ENCODE results near the gene MYBPH. TPM values are rescaled to one million over a fixed set of nuclear protein-coding genes. Genes with fewer than 3 reads are reported as not detected.

The MYBPH gene
- total RNA-seq, 4 donors from 2014 or later = not detected

- H3K4me1 ChIP-seq = peaks cover 5 to 22% (median 12%) of the 10 kb centered on the region in 4 donors
- intact Hi-C loops (cut with DNase I) = no loop called here
- peaks cover 0 to 2% (median 0%) of the 10 kb centered on the region in 4 donors for H3K27me3 ChIP-seq
- H3K36me3 ChIP-seq = no peaks in the 10 kb centered on the region
- no peak overlapping the region for H3K27ac ChIP-seq (replicated peaks in 1 of 4)
- DNase-seq (ENCODE audit: extremely low spot score) = no peak
- TF ChIP-seq EP300 (IDR thresholded peaks at IDR 0.05) (no peak), CTCF (IDR thresholded peaks at IDR 0.05) (no peak), POLR2A (IDR thresholded peaks at IDR 0.05; ENCODE audit: low read depth) (no peak), POLR2AphosphoS5 (IDR thresholded peaks at IDR 0.05) (no peak)
- no peaks in the 10 kb centered on the region for H3K9me3 ChIP-seq
- WGBS = 88% methylated on average over 3 of the region's 3 CpGs
- H3K4me3 ChIP-seq = no peak overlapping the region
Measured at GRCh38 chr1:203196371-203196770, 20.7 kb upstream of the MYBPH start.

- intact Hi-C loops (cut with DNase I) = no loop called here
- H3K4me1 ChIP-seq = peaks cover 0 to 18% (median 10%) of the 10 kb centered on the region in 4 donors
- no peak for DNase-seq (ENCODE audit: extremely low spot score)
- no peaks in the 10 kb centered on the region for H3K27me3 ChIP-seq
- no peak for TF ChIP-seq POLR2AphosphoS5 (IDR thresholded peaks at IDR 0.05)
- no peak for TF ChIP-seq CTCF (IDR thresholded peaks at IDR 0.05)
- no peak for TF ChIP-seq POLR2A (IDR thresholded peaks at IDR 0.05; ENCODE audit: low read depth)
- TF ChIP-seq EP300 (IDR thresholded peaks at IDR 0.05) = no peak
- H3K9me3 ChIP-seq = no peaks in the 10 kb centered on the region
- no peak overlapping the region for H3K4me3 ChIP-seq
- no peak overlapping the region for H3K27ac ChIP-seq (replicated peaks in 1 of 4)
- WGBS = 98% methylated on average over 2 of the region's 2 CpGs
- H3K36me3 ChIP-seq = no peaks in the 10 kb centered on the region
Measured at GRCh38 chr1:203190949-203191348, 15.3 kb upstream of the MYBPH start.

DNA sequence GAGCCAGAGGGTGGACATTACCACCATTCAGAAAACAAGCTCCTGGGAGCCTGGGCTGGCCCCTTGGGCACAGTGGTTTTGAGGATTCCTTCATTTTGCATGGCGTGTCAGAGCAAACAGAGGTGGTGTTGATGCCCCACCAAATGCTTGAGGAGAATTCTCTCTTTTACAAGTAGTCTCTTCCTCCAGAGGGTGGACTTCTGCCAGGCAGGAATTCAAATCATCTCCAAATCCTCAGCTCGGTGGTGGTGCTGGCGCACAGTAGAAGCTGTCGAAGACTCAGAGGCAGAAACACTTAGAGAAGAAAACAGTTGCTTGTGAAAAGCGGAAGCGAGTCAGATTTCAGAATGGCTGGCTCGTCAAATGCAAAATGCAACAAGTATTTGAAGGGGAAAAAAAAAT, 14.3 kb upstream of the MYBPH start:
- TF ChIP-seq CTCF (IDR thresholded peaks at IDR 0.05) (no peak), POLR2A (IDR thresholded peaks at IDR 0.05; ENCODE audit: low read depth) (no peak), EP300 (IDR thresholded peaks at IDR 0.05) (no peak), POLR2AphosphoS5 (IDR thresholded peaks at IDR 0.05) (no peak)
- Histone ChIP-seq H3K4me3 (no peak overlapping the region), H3K9me3 (no peaks in the 10 kb centered on the region), H3K36me3 (no peaks in the 10 kb centered on the region), H3K4me1 (peaks cover 0 to 18% (median 10%) of the 10 kb centered on the region in 4 donors), H3K27ac (replicated peaks in 1 of 4) (no peak overlapping the region), H3K27me3 (no peaks in the 10 kb centered on the region)
- WGBS = 66% methylated on average over 7 of the region's 7 CpGs
- intact Hi-C loops (cut with DNase I) = no loop called here
- DNase-seq (ENCODE audit: extremely low spot score) = no peak

DNA sequence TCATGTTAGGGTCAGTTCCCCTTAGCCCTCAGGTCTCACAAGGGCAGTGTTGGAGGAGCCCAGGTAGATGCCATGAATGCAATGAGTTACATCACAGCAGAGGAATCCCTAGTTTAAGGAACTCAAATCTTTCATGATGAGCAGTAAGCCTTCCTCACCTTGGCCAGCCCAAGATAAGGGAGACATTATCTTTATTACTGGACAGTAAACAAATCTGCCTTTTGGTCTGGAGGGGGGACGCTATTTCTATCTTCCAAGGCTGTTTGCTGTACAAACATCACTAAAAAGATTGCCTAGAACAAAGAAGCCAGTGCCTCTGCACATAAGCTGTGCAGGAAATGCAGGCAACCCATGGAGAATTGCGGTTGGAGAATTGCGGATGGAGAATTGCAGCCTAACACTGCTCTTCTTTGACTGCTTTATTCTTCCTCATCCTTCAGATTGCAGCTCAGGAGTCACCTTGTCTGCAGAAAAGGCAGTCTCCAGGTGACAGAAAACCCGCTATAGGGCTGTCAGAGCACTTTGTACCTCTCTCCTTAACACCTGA, 13.1 kb upstream of the MYBPH start:
- Histone ChIP-seq H3K27me3 (no peaks in the 10 kb centered on the region), H3K27ac (replicated peaks in 1 of 4) (no peak overlapping the region), H3K36me3 (no peaks in the 10 kb centered on the region), H3K4me1 (peaks cover 0 to 18% (median 10%) of the 10 kb centered on the region in 4 donors), H3K4me3 (no peak overlapping the region), H3K9me3 (no peaks in the 10 kb centered on the region)
- TF ChIP-seq CTCF (IDR thresholded peaks at IDR 0.05) = no peak
- no peak for TF ChIP-seq POLR2AphosphoS5 (IDR thresholded peaks at IDR 0.05)
- intact Hi-C loops (cut with DNase I) = no loop called here
- 85% methylated on average over 4 of the region's 4 CpGs for WGBS
- DNase-seq (ENCODE audit: extremely low spot score) = no peak

GRCh38 chr1:203187689-203188264, 12.2 kb upstream of the MYBPH start:
- Histone ChIP-seq H3K27ac (replicated peaks in 1 of 4) (no peak overlapping the region), H3K36me3 (no peaks in the 10 kb centered on the region), H3K4me3 (no peak overlapping the region), H3K27me3 (no peaks in the 10 kb centered on the region), H3K9me3 (no peaks in the 10 kb centered on the region), H3K4me1 (peaks cover 0 to 18% (median 10%) of the 10 kb centered on the region in 4 donors)
- 92% methylated on average over 3 of the region's 3 CpGs for WGBS
- intact Hi-C loops (cut with DNase I) = no loop called here
- DNase-seq (ENCODE audit: extremely low spot score) = no peak
- TF ChIP-seq POLR2AphosphoS5 (IDR thresholded peaks at IDR 0.05) (no peak), CTCF (IDR thresholded peaks at IDR 0.05) (no peak), EP300 (IDR thresholded peaks at IDR 0.05) (no peak), POLR2A (IDR thresholded peaks at IDR 0.05; ENCODE audit: low read depth) (no peak)
